ENCODE results near the gene DBF4. TPM values are rescaled to one million over a fixed set of nuclear protein-coding genes. Genes with fewer than 3 reads are reported as not detected.

The DBF4 gene
- total and polyA plus RNA-seq, 2 of the 4 experiments (the other 2 are of a cell fraction), result 6.4 to 7.2 TPM

GRCh38 chr7:87874066-87874465, 2.2 kb upstream of the DBF4 start:
- dilution Hi-C loops (cut with HindIII; ENCODE audit: low sequenced_read_pairs, unreplicated experiment) (no loop called here), in situ Hi-C loops (cut with MboI; ENCODE audit: low sequenced_read_pairs) (loop anchor here (10.0 kb wide), 1 partner anchor 559 kb away; no protein-coding TSS in a partner anchor), intact Hi-C loops (cut with micrococcal nuclease) (loop anchor here (10.0 kb wide), 1 partner anchor 719 kb away; the partner anchor contains the start of gene DMTF1)
- no peak overlapping the region for H3K27ac ChIP-seq (ENCODE audit: insufficient read depth, low read length)
- H3K18ac ChIP-seq (ENCODE audit: low read depth, low read length), result no peak overlapping the region
- no peak overlapping the region for H2AK5ac ChIP-seq (ENCODE audit: low read depth, low read length)
- no peak overlapping the region for H3K9ac ChIP-seq (ENCODE audit: low read depth, low read length)
- H4K20me1 ChIP-seq (ENCODE audit: insufficient read depth, low read length), result no peaks in the 10 kb centered on the region
- no peak overlapping the region for H4K91ac ChIP-seq (ENCODE audit: insufficient read depth, low read depth, low read length)
- no peak overlapping the region for H3K56ac ChIP-seq (ENCODE audit: extremely low read depth, insufficient read depth, low read length)
- no peak overlapping the region for H3K4me3 ChIP-seq (ENCODE audit: insufficient read depth, low read depth, low read length)
- H3K14ac ChIP-seq (replicated peaks; ENCODE audit: low read depth, low read length), result no peak overlapping the region
- no peak overlapping the region for H2BK120ac ChIP-seq (ENCODE audit: low read depth, low read length)
- no peak overlapping the region for H4K8ac ChIP-seq (ENCODE audit: low read depth in 2 of 2, low read length in 2 of 2)
- H2BK5ac ChIP-seq (ENCODE audit: low read depth, low read length, poor library complexity, severe bottlenecking), result no peak overlapping the region
- no peaks in the 10 kb centered on the region for H3K4me1 ChIP-seq (ENCODE audit: control insufficient read depth, insufficient read depth, low read length)
- H2BK15ac ChIP-seq (ENCODE audit: low read depth, low read length), result no peak overlapping the region
- peaks cover 4% of the 10 kb centered on the region for H3K36me3 ChIP-seq (ENCODE audit: control insufficient read depth, insufficient read depth, low read length)
- H4K5ac ChIP-seq (ENCODE audit: low read depth, low read length), result no peak overlapping the region
- no TSS peak for BruUV-seq (replicated peaks)
- H2AK9ac ChIP-seq (replicated peaks; ENCODE audit: low read depth, low read length, poor library complexity), result no peak overlapping the region
- no peaks in the 10 kb centered on the region for H3K27me3 ChIP-seq (ENCODE audit: control insufficient read depth, insufficient read depth, low read length)
- H2AFZ ChIP-seq (replicated peaks; ENCODE audit: low read length, poor library complexity), result no peak overlapping the region
- no peaks in the 10 kb centered on the region for H3K9me1 ChIP-seq (ENCODE audit: insufficient read depth, low read length)
- no peak overlapping the region for H3K4me2 ChIP-seq (ENCODE audit: low read depth, low read length)
- H2BK20ac ChIP-seq (ENCODE audit: low read depth, low read length), result no peak overlapping the region
- ATAC-seq (ENCODE audit: low read depth), result no peak
- peaks cover 8% of the 10 kb centered on the region; the same call in 1 of the 2 replicates for H3K9me3 ChIP-seq (ENCODE audit: control insufficient read depth, insufficient read depth, low read length)
- DNase-seq, result no peak
- POLR2A ChIA-PET (ENCODE audit: unreplicated experiment), result no interaction called here
- no peak overlapping the region for H3K23ac ChIP-seq (ENCODE audit: low read depth, low read length)
- peaks cover 8 to 28% of the 10 kb centered on the region in 2 experiments for H3K79me1 ChIP-seq (ENCODE audit: low read depth in 1 of 2, low read length in 2 of 2)
- H3K4ac ChIP-seq (ENCODE audit: low read depth, low read length), result no peak overlapping the region
- no CpG with 5 or more reads among the region's 4 CpGs for WGBS, 2 experiments (ENCODE audit: extremely low coverage in 2 of 2, insufficient read length in 1 of 2)
- no peak for TF ChIP-seq CTCF (conservative IDR thresholded peaks at IDR 0.05; ENCODE audit: low read depth, low read length)
- TF ChIP-seq SMC3 (IDR thresholded peaks at IDR 0.05; ENCODE audit: low read depth, low read length), result no peak
- no peak for TF ChIP-seq MXI1 (IDR thresholded peaks at IDR 0.05; ENCODE audit: borderline replicate concordance, low read depth, low read length)
- no peak for TF ChIP-seq USF2 (IDR thresholded peaks at IDR 0.05; ENCODE audit: low read depth, low read length)
- no peak for TF ChIP-seq FOS (IDR thresholded peaks at IDR 0.05; ENCODE audit: low read depth, low read length)
- TF ChIP-seq BHLHE40 (IDR thresholded peaks at IDR 0.05; ENCODE audit: low read depth, low read length), result no peak
- TF ChIP-seq RAD21 (IDR thresholded peaks at IDR 0.05; ENCODE audit: low read length), result no peak
- TF ChIP-seq CHD1 (IDR thresholded peaks at IDR 0.05; ENCODE audit: low read depth, low read length), result no peak
- no peak for TF ChIP-seq NFE2L2 (IDR thresholded peaks at IDR 0.05; ENCODE audit: low read depth, low read length)
- no peak for TF ChIP-seq POLR2A (IDR thresholded peaks at IDR 0.05; ENCODE audit: low read depth, low read length)
- TF ChIP-seq RFX5 (IDR thresholded peaks at IDR 0.05; ENCODE audit: low read depth, low read length), result no peak
- no peak for TF ChIP-seq RCOR1 (IDR thresholded peaks at IDR 0.05; ENCODE audit: insufficient replicate concordance, low read length)
- TF ChIP-seq MAZ (IDR thresholded peaks at IDR 0.05; ENCODE audit: borderline replicate concordance, low read depth, low read length), result no peak
- no peak for TF ChIP-seq ELK1 (IDR thresholded peaks at IDR 0.05; ENCODE audit: borderline replicate concordance, low read depth, low read length)
- TF ChIP-seq MAFK (IDR thresholded peaks at IDR 0.05; ENCODE audit: low read depth, low read length), result no peak
- CTCF ChIA-PET, result no interaction called here

Measured in IMR-90 (cell line).